ENCODE measurements around the gene CFAP46.

Gene CFAP46

GRCh38 chr10:132929953-132930548 lies 12.3 kb downstream of the CFAP46 start:
- no peak for TF ChIP-seq EZH2phosphoT487 (conservative IDR thresholded peaks at IDR 0.05; ENCODE audit: low read length)
- TF ChIP-seq, protein P1, sequence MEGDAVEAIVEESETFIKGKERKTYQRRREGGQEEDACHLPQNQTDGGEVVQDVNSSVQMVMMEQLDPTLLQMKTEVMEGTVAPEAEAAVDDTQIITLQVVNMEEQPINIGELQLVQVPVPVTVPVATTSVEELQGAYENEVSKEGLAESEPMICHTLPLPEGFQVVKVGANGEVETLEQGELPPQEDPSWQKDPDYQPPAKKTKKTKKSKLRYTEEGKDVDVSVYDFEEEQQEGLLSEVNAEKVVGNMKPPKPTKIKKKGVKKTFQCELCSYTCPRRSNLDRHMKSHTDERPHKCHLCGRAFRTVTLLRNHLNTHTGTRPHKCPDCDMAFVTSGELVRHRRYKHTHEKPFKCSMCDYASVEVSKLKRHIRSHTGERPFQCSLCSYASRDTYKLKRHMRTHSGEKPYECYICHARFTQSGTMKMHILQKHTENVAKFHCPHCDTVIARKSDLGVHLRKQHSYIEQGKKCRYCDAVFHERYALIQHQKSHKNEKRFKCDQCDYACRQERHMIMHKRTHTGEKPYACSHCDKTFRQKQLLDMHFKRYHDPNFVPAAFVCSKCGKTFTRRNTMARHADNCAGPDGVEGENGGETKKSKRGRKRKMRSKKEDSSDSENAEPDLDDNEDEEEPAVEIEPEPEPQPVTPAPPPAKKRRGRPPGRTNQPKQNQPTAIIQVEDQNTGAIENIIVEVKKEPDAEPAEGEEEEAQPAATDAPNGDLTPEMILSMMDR (IDR thresholded peaks at IDR 0.05; ENCODE audit: insufficient read depth, low read length, poor library complexity, severe bottlenecking), result no peak
- Histone ChIP-seq H3K4me3 (ENCODE audit: insufficient read depth, low read length, poor library complexity, severe bottlenecking) (no peak overlapping the region), H2AFZ (ENCODE audit: low read depth, low read length, severe bottlenecking) (no peak overlapping the region), H3K9me3 (ENCODE audit: insufficient read depth, low read length) (no peaks in the 10 kb centered on the region), H3K79me2 (ENCODE audit: insufficient read depth, low read length) (no peaks in the 10 kb centered on the region), H3K27me3 (ENCODE audit: low read length) (no peaks in the 10 kb centered on the region), H3K9ac (ENCODE audit: low read length) (no peak overlapping the region), H3K4me2 (ENCODE audit: low read depth, low read length, poor library complexity, severe bottlenecking) (no peak overlapping the region), H4K20me1 (ENCODE audit: low read depth, low read length) (no peaks in the 10 kb centered on the region), H3F3A (ENCODE audit: insufficient read depth) (no peaks in the 10 kb centered on the region), H3K27ac (ENCODE audit: low read depth, low read length) (no peak overlapping the region), H3K9me2 (replicated peaks; ENCODE audit: insufficient read depth, low read length) (no peaks in the 10 kb centered on the region), H3K36me3 (ENCODE audit: low read length) (no peaks in the 10 kb centered on the region)

DNA sequence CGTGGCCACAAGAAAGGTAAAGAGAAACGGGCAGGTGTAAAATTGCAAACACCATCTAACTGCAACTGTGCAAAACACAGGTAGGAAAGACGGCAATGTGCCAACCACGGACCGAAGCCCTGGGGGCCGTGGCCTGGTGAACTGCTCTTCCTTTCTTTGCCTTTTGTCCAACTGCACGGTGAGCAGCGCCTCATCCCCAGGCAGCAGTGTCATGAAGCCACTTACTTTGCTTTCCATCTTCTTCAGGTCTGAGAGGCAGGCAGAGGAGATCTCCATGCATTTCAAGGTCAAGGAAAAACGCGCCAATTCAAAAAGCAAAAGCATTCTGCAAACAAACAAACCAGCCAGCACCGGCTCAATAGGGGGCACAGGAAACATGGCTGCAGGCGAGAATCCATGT lies 12.9 kb downstream of the CFAP46 start:
- no peak overlapping the region for H3K9ac ChIP-seq (ENCODE audit: low read length)

GRCh38 chr10:132928261-132928660 lies 14.1 kb downstream of the CFAP46 start:
- no peaks in the 10 kb centered on the region for H3K9me3 ChIP-seq (ENCODE audit: insufficient read depth, low read length)
- H3K4me3 ChIP-seq (ENCODE audit: insufficient read depth, low read length, poor library complexity, severe bottlenecking), result no peak overlapping the region
- no peaks in the 10 kb centered on the region for H3K36me3 ChIP-seq (ENCODE audit: low read length)
- no peak overlapping the region for H3K4me2 ChIP-seq (ENCODE audit: low read depth, low read length, poor library complexity, severe bottlenecking)
- H3K27ac ChIP-seq (ENCODE audit: low read depth, low read length), result no peak overlapping the region
- no peak for TF ChIP-seq EZH2phosphoT487 (conservative IDR thresholded peaks at IDR 0.05; ENCODE audit: low read length)
- TF ChIP-seq, protein P1 (IDR thresholded peaks at IDR 0.05; ENCODE audit: insufficient read depth, low read length, poor library complexity, severe bottlenecking), result no peak
- H4K20me1 ChIP-seq (ENCODE audit: low read depth, low read length), result no peaks in the 10 kb centered on the region
- no peak overlapping the region for H2AFZ ChIP-seq (ENCODE audit: low read depth, low read length, severe bottlenecking)
- H3K27me3 ChIP-seq (ENCODE audit: low read length), result no peaks in the 10 kb centered on the region
- no peak overlapping the region for H3K9ac ChIP-seq (ENCODE audit: low read length)
- H3K9me2 ChIP-seq (replicated peaks; ENCODE audit: insufficient read depth, low read length), result no peaks in the 10 kb centered on the region
- H3F3A ChIP-seq (ENCODE audit: insufficient read depth), result no peaks in the 10 kb centered on the region
- no peaks in the 10 kb centered on the region for H3K79me2 ChIP-seq (ENCODE audit: insufficient read depth, low read length)

More for the DNA sequence above, 12.9 kb downstream of the CFAP46 start:
- Histone ChIP-seq H3K36me3 (ENCODE audit: low read length) (no peaks in the 10 kb centered on the region), H2AFZ (ENCODE audit: low read depth, low read length, severe bottlenecking) (no peak overlapping the region), H4K20me1 (ENCODE audit: low read depth, low read length) (no peaks in the 10 kb centered on the region), H3K9me2 (replicated peaks; ENCODE audit: insufficient read depth, low read length) (no peaks in the 10 kb centered on the region), H3K9me3 (ENCODE audit: insufficient read depth, low read length) (no peaks in the 10 kb centered on the region), H3K79me2 (ENCODE audit: insufficient read depth, low read length) (no peaks in the 10 kb centered on the region), H3K27ac (ENCODE audit: low read depth, low read length) (no peak overlapping the region), H3K4me3 (ENCODE audit: insufficient read depth, low read length, poor library complexity, severe bottlenecking) (no peak overlapping the region), H3F3A (ENCODE audit: insufficient read depth) (no peaks in the 10 kb centered on the region), H3K4me2 (ENCODE audit: low read depth, low read length, poor library complexity, severe bottlenecking) (no peak overlapping the region), H3K27me3 (ENCODE audit: low read length) (no peaks in the 10 kb centered on the region)
- TF ChIP-seq, protein P1 (IDR thresholded peaks at IDR 0.05; ENCODE audit: insufficient read depth, low read length, poor library complexity, severe bottlenecking), result no peak
- TF ChIP-seq EZH2phosphoT487 (conservative IDR thresholded peaks at IDR 0.05; ENCODE audit: low read length), result no peak

Measured in SU-DHL-6 (cell line).